Bronchial epithelial cell (primary cell): Measurements from ENCODE around the gene SMARCA4. TPM values are rescaled to one million over a fixed set of nuclear protein-coding genes. Genes with fewer than 3 reads are reported as not detected.

Source experiments
- DNase-seq: peaks from one replicate; pipeline ENCODE4 v3.0.0-alpha.2; 2010; ENCODE audit warnings: low read depth
- FAIRE-seq: peaks from 2 replicates; lab custom pipeline; 2011; peaks lifted over from hg19 to GRCh38; lab: Jason Lieb, UNC
- H3K27me3 ChIP-seq: 2 replicates; pipeline ENCODE4 v1.5.1; 2011; ENCODE audit warnings: low read length; ENCODE audit not compliant: control insufficient read depth, insufficient read depth
- H3K36me3 ChIP-seq: 2 replicates; pipeline ENCODE4 v1.5.1; 2011; ENCODE audit warnings: low read length; ENCODE audit not compliant: control insufficient read depth, insufficient read depth
- H3K4me3 ChIP-seq: 2 replicates; pipeline ENCODE4 v1.5.1; 2011; ENCODE audit warnings: mild to moderate bottlenecking, low read depth, low read length, control low read depth
- CTCF ChIP-seq: IDR thresholded peaks from 2 replicates; pipeline ENCODE4 v1.5.1; 2011; ENCODE audit warnings: mild to moderate bottlenecking, moderate library complexity, low read length, control low read depth, inconsistent platforms; ENCODE audit not compliant: insufficient read depth, severe bottlenecking
- total RNA-seq: library from RNA; depleted of rRNA; stranded (reverse); fragments of >200 nt; gene quantifications from 2 replicates; pipeline ENCODE4 v1.2.1, GENCODE V29; 2014

The SMARCA4 gene
- total RNA-seq, 1 donor from 2014 or later: 49.2 TPM

DNA sequence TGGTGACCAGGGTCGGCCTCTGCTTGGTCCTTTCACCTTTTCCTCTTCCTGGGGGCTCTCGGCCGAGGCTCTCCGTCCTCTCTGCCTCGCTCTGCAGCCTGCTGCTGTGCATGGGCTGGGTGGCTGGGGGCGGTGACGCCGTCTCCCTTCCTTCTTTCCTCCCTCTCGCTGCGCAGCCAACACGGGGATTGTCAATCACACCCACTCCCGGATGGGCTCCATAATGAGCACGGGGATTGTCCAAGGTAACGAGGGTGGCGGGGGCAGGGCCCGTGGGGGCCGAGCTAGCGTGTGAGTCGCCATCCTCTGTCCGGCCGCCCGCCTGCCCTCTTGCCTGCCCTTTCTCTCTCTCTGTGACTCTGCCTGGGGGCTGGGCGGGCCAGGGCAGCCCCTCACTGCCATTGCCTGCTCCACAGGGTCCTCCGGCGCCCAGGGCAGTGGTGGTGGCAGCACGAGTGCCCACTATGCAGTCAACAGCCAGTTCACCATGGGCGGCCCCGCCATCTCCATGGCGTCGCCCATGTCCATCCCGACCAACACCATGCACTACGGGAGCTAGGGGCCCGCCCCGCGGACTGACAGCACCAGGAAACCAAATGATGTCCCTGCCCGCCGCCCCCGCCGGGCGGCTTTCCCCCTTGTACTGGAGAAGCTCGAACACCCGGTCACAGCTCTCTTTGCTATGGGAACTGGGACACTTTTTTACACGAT, 39.5 kb upstream of the SMARCA4 start:
- FAIRE-seq: no peak
- DNase-seq: no peak
- TF ChIP-seq CTCF: no peak
- Histone ChIP-seq H3K4me3 (no peak overlapping the region), H3K27me3 (no peaks in the 10 kb centered on the region), H3K36me3 (peaks cover 28% of the 10 kb centered on the region)

GRCh38 chr19:10921910-10922637, 38.8 kb upstream of the SMARCA4 start:
- no peaks in the 10 kb centered on the region for H3K27me3 ChIP-seq
- TF ChIP-seq CTCF: no peak
- FAIRE-seq: no peak

DNA sequence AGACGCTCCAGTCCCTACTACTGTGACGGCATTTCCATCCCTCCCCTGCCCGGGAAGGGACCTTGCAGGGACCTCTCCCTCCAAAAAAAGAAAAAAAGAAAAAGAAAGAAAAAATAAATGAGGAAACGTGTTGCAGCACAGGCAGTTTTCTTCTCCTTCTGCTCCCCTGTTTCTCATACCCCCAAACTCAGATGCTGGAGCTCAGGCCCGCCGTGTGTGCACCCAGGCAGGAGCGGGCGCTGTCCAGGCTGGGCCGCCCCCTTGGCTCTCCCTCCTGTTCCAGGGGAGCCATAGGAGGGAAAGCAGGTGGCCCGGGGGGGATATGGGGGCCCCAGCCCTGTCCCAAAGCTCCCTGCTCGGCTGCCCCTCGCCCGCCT, 38.2 kb upstream of the SMARCA4 start:
- DNase-seq: no peak
- no peak for TF ChIP-seq CTCF
- no peak for FAIRE-seq
- Histone ChIP-seq H3K36me3 (peaks cover 27% of the 10 kb centered on the region), H3K4me3 (no peak overlapping the region), H3K27me3 (no peaks in the 10 kb centered on the region)

More at GRCh38 chr19:10921910-10922637, 38.8 kb upstream of the SMARCA4 start:
- no peak overlapping the region for H3K4me3 ChIP-seq
- peaks cover 25% of the 10 kb centered on the region for H3K36me3 ChIP-seq
- no peak for DNase-seq

DNA sequence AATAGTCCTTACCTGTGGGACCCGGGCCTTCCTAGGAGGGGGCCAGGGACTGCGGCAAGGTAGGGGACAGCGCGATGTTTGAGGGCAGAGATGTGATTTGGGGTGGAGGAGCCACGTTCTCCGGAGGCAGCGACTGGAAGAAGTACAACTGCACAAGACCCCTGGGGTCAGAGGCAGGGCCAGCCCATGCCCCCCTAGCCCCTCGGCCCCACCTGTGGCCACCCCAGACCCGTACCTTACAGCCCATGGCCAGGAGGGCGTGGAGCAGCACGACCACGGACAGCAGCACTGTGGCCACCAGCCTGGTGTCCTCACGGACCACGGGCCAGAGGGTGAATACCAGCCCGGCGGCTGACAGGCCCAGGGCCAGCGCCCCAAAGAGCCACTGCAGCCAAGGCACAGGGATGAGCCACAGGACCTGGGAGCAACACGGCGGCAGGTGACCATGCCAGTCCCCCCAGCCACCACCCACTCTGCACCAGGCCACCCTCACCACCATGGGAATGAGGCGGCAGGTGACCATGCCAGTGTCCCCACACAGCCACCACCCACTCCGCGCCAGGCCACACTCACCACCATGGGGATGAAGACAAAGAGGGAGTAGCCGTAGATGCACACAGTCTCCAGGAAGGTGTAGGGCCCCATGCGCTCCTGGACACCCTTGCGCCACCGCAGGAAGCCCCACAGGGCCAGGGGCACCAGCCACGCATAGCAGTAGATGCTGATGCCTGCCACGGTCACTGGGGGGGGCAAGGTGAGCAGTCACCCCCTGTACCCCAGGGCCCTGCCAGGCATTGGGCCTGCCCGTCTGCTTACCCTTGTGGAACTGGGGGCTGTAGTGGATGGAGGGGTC, 37.3 kb upstream of the SMARCA4 start:
- no peak for FAIRE-seq
- no peak for TF ChIP-seq CTCF
- peaks cover 27% of the 10 kb centered on the region for H3K36me3 ChIP-seq
- DNase-seq: no peak
- H3K4me3 ChIP-seq: no peak overlapping the region
- H3K27me3 ChIP-seq: no peaks in the 10 kb centered on the region

- Histone ChIP-seq H3K4me3 (no peak overlapping the region), H3K27me3 (no peaks in the 10 kb centered on the region), H3K36me3 (peaks cover 23% of the 10 kb centered on the region)
- DNase-seq (no peak), FAIRE-seq (no peak)
- no peak for TF ChIP-seq CTCF
These were observed 36.2 kb upstream of the SMARCA4 start for GRCh38 chr19:10924597-10924996.
